Uterus (tissue), 2 donors: Measurements from ENCODE around the gene TIPRL.
A peak's percentile ranks its signal among the peaks of the same experiment; 100 is the strongest.

Experiments
- CTCF ChIP-seq, 4 experiments: fragments of 200-600 bp in 2 of 4; fragments of 450-650 bp in 2 of 4; sonication (generic) in 2 of 4; IDR thresholded peaks; one replicate each; pipeline ENCODE4 v1.5.1; 2016 to 2019; ENCODE audit warnings: antibody characterized with exemption in 4 of 4, mild to moderate bottlenecking in 2 of 4, moderate library complexity in 1 of 4
- POLR2A ChIP-seq, 2 donors: fragments of 450-650 bp; IDR thresholded peaks; one replicate each; pipeline ENCODE4 v1.6.1; 2016; ENCODE audit warnings: antibody characterized with exemption in 2 of 2, mild to moderate bottlenecking in 1 of 2, moderate library complexity in 1 of 2

- TF ChIP-seq POLR2A (IDR thresholded peaks at IDR 0.05) (peak in 1 of 2 donors; percentile 36), CTCF (IDR thresholded peaks at IDR 0.05) (peak in 1 of 4 experiments; percentile 19)
Measured at GRCh38 chr1:168136709-168137514, 41.9 kb upstream of the TIPRL start, which contains the start of gene GPR161.
